Liver (tissue), 9 donors: ENCODE results near the gene TOE1. TPM values are rescaled to one million over a fixed set of nuclear protein-coding genes. Genes with fewer than 3 reads are reported as not detected.

Source experiments
- DNase-seq: peaks from one replicate; pipeline ENCODE4 v3.0.0-alpha.2; 2017; ENCODE audit warnings: low spot score
- H3K27ac ChIP-seq, 2 donors: one replicate each; pipeline ENCODE4 v1.7.0; 2013; ENCODE audit warnings: inconsistent platforms in 2 of 2, low read length in 2 of 2, control low read depth in 1 of 2, low read depth in 1 of 2, mild to moderate bottlenecking in 1 of 2
- H3K27me3 ChIP-seq, 4 donors: one replicate each; pipeline versions ENCODE4 v1.6.1 to v1.7.0; 2013; ENCODE audit warnings: low read length in 3 of 4, inconsistent platforms in 1 of 4, mild to moderate bottlenecking in 1 of 4, moderate library complexity in 1 of 4; ENCODE audit not compliant: control insufficient read depth in 4 of 4, insufficient read depth in 4 of 4
- H3K36me3 ChIP-seq, 4 donors: one replicate each; pipeline versions ENCODE4 v1.6.1 to v1.7.0; 2013; ENCODE audit warnings: low read length in 3 of 4, mild to moderate bottlenecking in 3 of 4, low read depth in 1 of 4, moderate library complexity in 1 of 4; ENCODE audit not compliant: control insufficient read depth in 4 of 4, insufficient read depth in 3 of 4
- H3K4me1 ChIP-seq, 4 donors: one replicate each; pipeline versions ENCODE4 v1.6.1 to v1.7.0; 2013; ENCODE audit warnings: low read length in 3 of 4, mild to moderate bottlenecking in 3 of 4, moderate library complexity in 1 of 4; ENCODE audit not compliant: control insufficient read depth in 4 of 4, insufficient read depth in 4 of 4
- H3K4me3 ChIP-seq, 3 donors: one replicate each; pipeline versions ENCODE4 v1.6.1 to v1.7.0; 2013; ENCODE audit warnings: low read length in 3 of 3, control low read depth in 1 of 3, low read depth in 1 of 3, mild to moderate bottlenecking in 1 of 3
- H3K9ac ChIP-seq, 2 donors: one replicate each; pipeline ENCODE4 v1.7.0; 2013; ENCODE audit warnings: low read length in 2 of 2, mild to moderate bottlenecking in 2 of 2, moderate library complexity in 2 of 2, control low read depth in 1 of 2, low read depth in 1 of 2
- H3K9me3 ChIP-seq, 4 donors: one replicate each; pipeline versions ENCODE4 v1.6.1 to v1.7.0; 2013; ENCODE audit warnings: low read length in 3 of 4; ENCODE audit not compliant: control insufficient read depth in 4 of 4
- ATF3 ChIP-seq: IDR thresholded peaks from 2 replicates; pipeline ENCODE4 v1.6.1; 2016; ENCODE audit warnings: antibody characterized with exemption
- CTCF ChIP-seq: fragments of 150-350 bp; IDR thresholded peaks from 2 replicates; pipeline ENCODE4 v1.5.1; 2017; ENCODE audit warnings: improper control_type of control experiment, low read depth, low read length; ENCODE audit not compliant: missing input control
- EGR1 ChIP-seq, 2 donors: IDR thresholded peaks; 2 replicates each; pipeline ENCODE4 v1.6.1; 2016 to 2018; ENCODE audit warnings: antibody characterized with exemption in 2 of 2, low read depth in 2 of 2
- FOXA1 ChIP-seq: IDR thresholded peaks from 2 replicates; pipeline ENCODE4 v1.6.1; 2016; ENCODE audit warnings: antibody characterized with exemption
- HNF4A ChIP-seq, 2 donors: conservative IDR thresholded peaks; 2 replicates each; pipeline ENCODE4 v1.6.1; 2016; ENCODE audit warnings: antibody characterized with exemption in 2 of 2, mild to moderate bottlenecking in 2 of 2
- MAX ChIP-seq: IDR thresholded peaks from 2 replicates; pipeline ENCODE4 v1.6.1; 2016; ENCODE audit warnings: antibody characterized with exemption
- NR2F2 ChIP-seq: IDR thresholded peaks from 2 replicates; pipeline ENCODE4 v1.6.1; 2016; ENCODE audit warnings: antibody characterized with exemption
- RAD21 ChIP-seq, 2 donors: IDR thresholded peaks; 2 replicates each; pipeline ENCODE4 v1.6.1; 2016; ENCODE audit warnings: antibody characterized with exemption in 2 of 2, mild to moderate bottlenecking in 2 of 2
- REST ChIP-seq: IDR thresholded peaks from 2 replicates; pipeline ENCODE4 v1.6.1; 2016; ENCODE audit warnings: antibody characterized with exemption, mild to moderate bottlenecking
- RXRA ChIP-seq, 2 donors: IDR thresholded peaks; 2 replicates each; pipeline ENCODE4 v1.6.1; 2017 to 2018; ENCODE audit warnings: antibody characterized with exemption in 2 of 2, mild to moderate bottlenecking in 1 of 2
- ZBTB33 ChIP-seq: IDR thresholded peaks from 2 replicates; pipeline ENCODE4 v1.6.1; 2016; ENCODE audit warnings: antibody characterized with exemption
- WGBS: extraction: QIAGEN DNeasy Blood & Tissue Kit; methylation state at CpG from one replicate; pipeline ENCODE4 v1.1.7; 2013; 5-methylcytosine and 5-hydroxymethylcytosine counted together
- polyA plus RNA-seq, 2 donors: library from polyadenylated mRNA; stranded (reverse) in 1 of 2; unstranded in 1 of 2; fragments of 200-250 nt in 1 of 2; fragments of >200 nt in 1 of 2; fragmentation: Nextera tagmentation in 1 of 2; extraction: Ambion mirVana in 1 of 2; gene quantifications; one replicate each; pipeline versions ENCODE4 v1.2.1 to v1.2.3, GENCODE V29; 2013 to 2015
- total RNA-seq, 2 donors: library from RNA; depleted of rRNA; stranded (reverse); fragments of >200 nt; gene quantifications; one replicate each; pipeline ENCODE4 v1.2.3, GENCODE V29; 2014
- donor health status: healthy.
- donor health status: healthy.
- donor health status: healthy.
- donor health status: healthy.
- donor health status: healthy.

TOE1 gene
- total and polyA plus RNA-seq, 4 donors, result 3.5 to 9.1 (median 5.8) TPM

- peaks cover 0 to 2% (median under 1%) of the 10 kb centered on the region in 4 donors for H3K4me1 ChIP-seq
- 95% methylated on average over 3 of the region's 3 CpGs for WGBS
- TF ChIP-seq RAD21 (IDR thresholded peaks at IDR 0.05), result no peak
- TF ChIP-seq MAX, result no peak
- no peak for TF ChIP-seq RXRA (IDR thresholded peaks at IDR 0.05)
- H3K9ac ChIP-seq, result no peak overlapping the region
- H3K27me3 ChIP-seq, result no peaks in the 10 kb centered on the region
- H3K27ac ChIP-seq, result no peak overlapping the region
- no peaks in the 10 kb centered on the region for H3K36me3 ChIP-seq
- H3K4me3 ChIP-seq, result no peak overlapping the region
- no peaks in the 10 kb centered on the region for H3K9me3 ChIP-seq
- no peak for DNase-seq
Observed at GRCh38 chr1:45385302-45385701, 45.3 kb downstream of the TOE1 start.

GRCh38 chr1:45386219-45386618 is 46.2 kb downstream of the TOE1 start:
- Histone ChIP-seq H3K9ac (no peak overlapping the region), H3K36me3 (no peaks in the 10 kb centered on the region), H3K4me3 (no peak overlapping the region), H3K9me3 (no peaks in the 10 kb centered on the region), H3K27ac (no peak overlapping the region), H3K4me1 (no peaks in the 10 kb centered on the region), H3K27me3 (no peaks in the 10 kb centered on the region)
- WGBS, result 98% methylated on average over 3 of the region's 3 CpGs
- no peak for DNase-seq
- TF ChIP-seq ATF3, result no peak
- no peak for TF ChIP-seq HNF4A (conservative IDR thresholded peaks at IDR 0.05)
- TF ChIP-seq FOXA1, result no peak
- TF ChIP-seq NR2F2, result no peak
- no peak for TF ChIP-seq CTCF
- no peak for TF ChIP-seq EGR1 (IDR thresholded peaks at IDR 0.05; ENCODE audit: low read depth in 2 of 2)
- no peak for TF ChIP-seq ZBTB33
- no peak for TF ChIP-seq REST

Other genes with a start within 250 kb of the TOE1 start
- gene ZSWIM5, start 133.6 kb upstream of the TOE1 start, total RNA-seq, result 1 to 10 TPM; 1.7 to 2.9 TPM
- gene ZSWIM5, start 133.6 kb upstream of the TOE1 start, polyA plus RNA-seq, result under 1 TPM; 0.67 to 0.87 TPM
- 1 to 10 TPM in 1 of 2 donors, not detected in 1; 5.2 TPM for gene HPDL, start 13.3 kb upstream of the TOE1 start, total RNA-seq
- under 1 TPM; 0.09 to 0.15 TPM for gene HPDL, start 13.3 kb upstream of the TOE1 start, polyA plus RNA-seq
- 10 to 100 TPM in 1 of 2 donors, 1 to 10 TPM in 1; 6.8 to 10.0 TPM for gene MUTYH, start 270 bp downstream of the TOE1 start, total RNA-seq
- 1 to 10 TPM; 5.2 to 9.5 TPM for gene MUTYH, start 270 bp downstream of the TOE1 start, polyA plus RNA-seq
- 1 to 10 TPM; 6.6 to 8.2 TPM for gene TESK2, start 151.0 kb downstream of the TOE1 start, total RNA-seq
- 1 to 10 TPM; 2.4 to 3.8 TPM for gene TESK2, start 151.0 kb downstream of the TOE1 start, polyA plus RNA-seq
- under 1 TPM; 0.84 to 0.89 TPM for gene CCDC163, start 159.9 kb downstream of the TOE1 start, total RNA-seq
- 1 to 10 TPM in 1 of 2 donors, under 1 TPM in 1; 0.56 to 1.2 TPM for gene CCDC163, start 159.9 kb downstream of the TOE1 start, polyA plus RNA-seq
- 10 to 100 TPM in 1 of 2 donors, 1 to 10 TPM in 1; 2.2 to 12.5 TPM for gene MMACHC, start 160.1 kb downstream of the TOE1 start, total RNA-seq
- 10 to 100 TPM; 11.7 to 19.2 TPM for gene MMACHC, start 160.1 kb downstream of the TOE1 start, polyA plus RNA-seq
- gene PRDX1, start 181.7 kb downstream of the TOE1 start, total RNA-seq, result 100 to 1,000 TPM; 270 to 286 TPM
- gene PRDX1, start 181.7 kb downstream of the TOE1 start, polyA plus RNA-seq, result 100 to 1,000 TPM; 508 to 623 TPM
- gene AKR1A1, start 210.7 kb downstream of the TOE1 start, total RNA-seq, result 100 to 1,000 TPM in 1 of 2 donors, 10 to 100 TPM in 1; 86.3 to 240 TPM
- gene AKR1A1, start 210.7 kb downstream of the TOE1 start, polyA plus RNA-seq, result 100 to 1,000 TPM; 195 to 253 TPM
- 10 to 100 TPM; 44.4 to 74.9 TPM for gene NASP, start 243.9 kb downstream of the TOE1 start, total RNA-seq
- gene NASP, start 243.9 kb downstream of the TOE1 start, polyA plus RNA-seq, result 10 to 100 TPM; 24.9 to 34.9 TPM